Measurements from ENCODE around the gene GCK.

- no peak for TF ChIP-seq CTCF (IDR thresholded peaks at IDR 0.05; ENCODE audit: insufficient read depth, low read length, poor library complexity, severe bottlenecking)
- no peak for TF ChIP-seq EZH2phosphoT487 (conservative IDR thresholded peaks at IDR 0.05; ENCODE audit: low read length)
Measured at GRCh38 chr7:44162179-44162578, 27.1 kb downstream of the GCK start.
